Fibroblast of mammary gland (primary cell): ENCODE measurements around the gene XPO4.
"Not testable (repeated sequence)": the region's sequence is repeated elsewhere in the genome, so short reads cannot be mapped to it uniquely, and the experiment has no call there.

Experiments used
- DNase-seq: peaks from one replicate; pipeline ENCODE4 v3.0.0-alpha.2; 2010; ENCODE audit warnings: low read depth
- H3K4me3 ChIP-seq: 2 replicates; pipeline ENCODE4 v1.5.1; 2011; ENCODE audit warnings: low read depth, mild to moderate bottlenecking, low read length, moderate library complexity; ENCODE audit not compliant: control insufficient read depth
- CTCF ChIP-seq: conservative IDR thresholded peaks from 2 replicates; pipeline ENCODE4 v1.5.1; 2011; ENCODE audit warnings: low read depth, low read length, inconsistent platforms; ENCODE audit not compliant: control insufficient read depth, insufficient read depth

Gene XPO4

GRCh38 chr13:20882206-20882605 lies 20.3 kb downstream of the XPO4 start:
- DNase-seq, result peak; percentile 36
- H3K4me3 ChIP-seq, result no peak overlapping the region
- no peak for TF ChIP-seq CTCF

- TF ChIP-seq CTCF, result no peak
- no peak for DNase-seq
- H3K4me3 ChIP-seq, result no peak overlapping the region
Measured at GRCh38 chr13:20877902-20878301, 24.6 kb downstream of the XPO4 start.

- not testable (repeated sequence) for DNase-seq, H3K4me3 ChIP-seq
Measured at GRCh38 chr13:20876802-20877201, 25.7 kb downstream of the XPO4 start.

GRCh38 chr13:20874439-20874838 lies 28.1 kb downstream of the XPO4 start:
- not testable (repeated sequence) for DNase-seq, H3K4me3 ChIP-seq

GRCh38 chr13:20873348-20873747 lies 29.2 kb downstream of the XPO4 start:
- no peak for TF ChIP-seq CTCF
- H3K4me3 ChIP-seq, result no peak overlapping the region
- peak; percentile 76 for DNase-seq

GRCh38 chr13:20870829-20871228 lies 31.7 kb downstream of the XPO4 start:
- no peak overlapping the region for H3K4me3 ChIP-seq
- no peak for DNase-seq
- TF ChIP-seq CTCF, result no peak

- no peak overlapping the region for H3K4me3 ChIP-seq
- DNase-seq, result peak; percentile 17
- no peak for TF ChIP-seq CTCF
Measured at GRCh38 chr13:20869540-20869939, 33.0 kb downstream of the XPO4 start.

GRCh38 chr13:20867408-20867807 lies 35.1 kb downstream of the XPO4 start:
- no peak for TF ChIP-seq CTCF
- no peak for DNase-seq
- no peak overlapping the region for H3K4me3 ChIP-seq

GRCh38 chr13:20861666-20862065 lies 40.9 kb downstream of the XPO4 start:
- not testable (repeated sequence) for DNase-seq, H3K4me3 ChIP-seq
